HepG2 (cell line): Measurements from ENCODE around the gene SLC25A11. TPM values are rescaled to one million over a fixed set of nuclear protein-coding genes. Genes with fewer than 3 reads are reported as not detected.

ENCODE experiments used
- BRD4 ChIP-seq: sonication (generic); formaldehyde crosslinking; IDR thresholded peaks from 2 replicates; pipeline ENCODE4 v1.4.0; 2020; ENCODE audit warnings: missing genetic modification reagents
- CBFB ChIP-seq: sonication (generic); formaldehyde crosslinking; IDR thresholded peaks from 2 replicates; pipeline ENCODE4 v1.4.0; 2020; ENCODE audit warnings: missing genetic modification reagents
- DNMT3B ChIP-seq: conservative IDR thresholded peaks from 2 replicates; pipeline ENCODE4 v1.6.1; 2016; ENCODE audit warnings: missing biosample characterization, control low read depth
- HOXA9 ChIP-seq: sonication (generic); formaldehyde crosslinking; IDR thresholded peaks from 2 replicates; pipeline ENCODE4 v1.8.1; 2022; ENCODE audit warnings: missing genetic modification reagents, mild to moderate bottlenecking, moderate library complexity, borderline replicate concordance
- KDM5A ChIP-seq: fragments of 200-600 bp; sonication (generic); IDR thresholded peaks from 2 replicates; pipeline ENCODE4 v1.7.0; 2018; ENCODE audit warnings: antibody characterized with exemption, mild to moderate bottlenecking, low read length, borderline replicate concordance
- PRMT3 ChIP-seq: sonication (generic); formaldehyde crosslinking; IDR thresholded peaks from 2 replicates; pipeline ENCODE4 v1.8.1; 2022; ENCODE audit warnings: low read depth, mild to moderate bottlenecking, moderate library complexity, missing genetic modification reagents, borderline replicate concordance
- TCF7 ChIP-seq: sonication (generic); IDR thresholded peaks from 2 replicates; pipeline ENCODE4 v1.6.1; 2016; ENCODE audit warnings: antibody characterized with exemption, low read depth
- ZNF251 ChIP-seq: sonication (generic); formaldehyde crosslinking; IDR thresholded peaks from 2 replicates; pipeline ENCODE4 v1.9.0; 2021; ENCODE audit warnings: mild to moderate bottlenecking, missing genetic modification reagents
- ZNF44 ChIP-seq: sonication (generic); formaldehyde crosslinking; IDR thresholded peaks from 2 replicates; pipeline ENCODE4 v1.5.1; 2020; ENCODE audit warnings: mild to moderate bottlenecking, missing genetic modification reagents
- ZNF546 ChIP-seq: sonication (generic); formaldehyde crosslinking; conservative IDR thresholded peaks from 2 replicates; pipeline ENCODE4 v1.8.1; 2023; ENCODE audit warnings: mild to moderate bottlenecking, missing genetic modification reagents
- ZNF552 ChIP-seq: sonication (generic); formaldehyde crosslinking; IDR thresholded peaks from 2 replicates; pipeline ENCODE4 v1.9.0; 2022; ENCODE audit warnings: missing genetic modification reagents, mild to moderate bottlenecking, borderline replicate concordance
- ZNF563 ChIP-seq: sonication (generic); formaldehyde crosslinking; IDR thresholded peaks from 2 replicates; pipeline ENCODE4 v1.8.0; 2022; ENCODE audit warnings: mild to moderate bottlenecking, moderate library complexity, missing genetic modification reagents
- ZNF710 ChIP-seq: sonication (generic); formaldehyde crosslinking; IDR thresholded peaks from 2 replicates; pipeline ENCODE4 v1.5.0; 2020; ENCODE audit warnings: mild to moderate bottlenecking, missing genetic modification reagents, borderline replicate concordance
- ZNF768 ChIP-seq: sonication (generic); formaldehyde crosslinking; IDR thresholded peaks from 2 replicates; pipeline ENCODE4 v1.4.0; 2020; ENCODE audit warnings: missing genetic modification reagents
- ZNF850 ChIP-seq: sonication (generic); formaldehyde crosslinking; conservative IDR thresholded peaks from 2 replicates; pipeline ENCODE4 v1.9.0; 2021; ENCODE audit warnings: mild to moderate bottlenecking, missing genetic modification reagents
- polyA plus RNA-seq, 8 experiments: library from polyadenylated mRNA; depleted of rRNA in 3 of 8; stranded (reverse) in 7 of 8; unstranded in 1 of 8; fragments of >200 nt; fragmentation: Illumina TruSeq in 4 of 8; extraction: Trizol in 4 of 8; gene quantifications; 2 replicates each; pipeline versions ENCODE4 v1.2.1 to v1.2.3, GENCODE V29; 2011 to 2016; ENCODE audit warnings: low read depth in 4 of 8, missing spikeins in 1 of 8, mixed read lengths in 1 of 8; ENCODE audit not compliant: insufficient read depth in 1 of 8
- total RNA-seq, 5 experiments: library from RNA; depleted of rRNA; stranded (reverse); fragments of >200 nt; fragmentation: Illumina TruSeq; extraction: Trizol; gene quantifications; 2 replicates each; pipeline ENCODE4 v1.2.3, GENCODE V29; 2016; ENCODE audit warnings: low read depth in 1 of 5
- TF ChIP-seq, protein P1 (sequence below): sonication (generic); formaldehyde crosslinking; IDR thresholded peaks from 2 replicates; pipeline ENCODE4 v1.4.0; 2020; ENCODE audit warnings: mild to moderate bottlenecking, missing genetic modification reagents
- TF ChIP-seq, protein P2 (sequence below): sonication (generic); formaldehyde crosslinking; IDR thresholded peaks from 2 replicates; pipeline ENCODE4 v1.5.1; 2020; ENCODE audit warnings: missing genetic modification reagents, mild to moderate bottlenecking, borderline replicate concordance

SLC25A11 gene
- total and polyA plus RNA-seq, 2 of the 13 experiments (the other 11 are each of a cell fraction or from before 2014, with no cell fraction given): 35.4 to 47.2 TPM

GRCh38 chr17:4986951-4987766 lies 47.3 kb upstream of the SLC25A11 start, which contains the start of gene CAMTA2 (continued):
- 0 out of 2 replicates have a peak, but pooled peaks have one; percentile 60 for TF ChIP-seq HOXA9 (CRISPR knock-in tag)
- peak; percentile 75; the same call in 1 of the 2 replicates for TF ChIP-seq CBFB (CRISPR knock-in tag)
- TF ChIP-seq PRMT3 (CRISPR knock-in tag): no peak
- TF ChIP-seq, protein P1, sequence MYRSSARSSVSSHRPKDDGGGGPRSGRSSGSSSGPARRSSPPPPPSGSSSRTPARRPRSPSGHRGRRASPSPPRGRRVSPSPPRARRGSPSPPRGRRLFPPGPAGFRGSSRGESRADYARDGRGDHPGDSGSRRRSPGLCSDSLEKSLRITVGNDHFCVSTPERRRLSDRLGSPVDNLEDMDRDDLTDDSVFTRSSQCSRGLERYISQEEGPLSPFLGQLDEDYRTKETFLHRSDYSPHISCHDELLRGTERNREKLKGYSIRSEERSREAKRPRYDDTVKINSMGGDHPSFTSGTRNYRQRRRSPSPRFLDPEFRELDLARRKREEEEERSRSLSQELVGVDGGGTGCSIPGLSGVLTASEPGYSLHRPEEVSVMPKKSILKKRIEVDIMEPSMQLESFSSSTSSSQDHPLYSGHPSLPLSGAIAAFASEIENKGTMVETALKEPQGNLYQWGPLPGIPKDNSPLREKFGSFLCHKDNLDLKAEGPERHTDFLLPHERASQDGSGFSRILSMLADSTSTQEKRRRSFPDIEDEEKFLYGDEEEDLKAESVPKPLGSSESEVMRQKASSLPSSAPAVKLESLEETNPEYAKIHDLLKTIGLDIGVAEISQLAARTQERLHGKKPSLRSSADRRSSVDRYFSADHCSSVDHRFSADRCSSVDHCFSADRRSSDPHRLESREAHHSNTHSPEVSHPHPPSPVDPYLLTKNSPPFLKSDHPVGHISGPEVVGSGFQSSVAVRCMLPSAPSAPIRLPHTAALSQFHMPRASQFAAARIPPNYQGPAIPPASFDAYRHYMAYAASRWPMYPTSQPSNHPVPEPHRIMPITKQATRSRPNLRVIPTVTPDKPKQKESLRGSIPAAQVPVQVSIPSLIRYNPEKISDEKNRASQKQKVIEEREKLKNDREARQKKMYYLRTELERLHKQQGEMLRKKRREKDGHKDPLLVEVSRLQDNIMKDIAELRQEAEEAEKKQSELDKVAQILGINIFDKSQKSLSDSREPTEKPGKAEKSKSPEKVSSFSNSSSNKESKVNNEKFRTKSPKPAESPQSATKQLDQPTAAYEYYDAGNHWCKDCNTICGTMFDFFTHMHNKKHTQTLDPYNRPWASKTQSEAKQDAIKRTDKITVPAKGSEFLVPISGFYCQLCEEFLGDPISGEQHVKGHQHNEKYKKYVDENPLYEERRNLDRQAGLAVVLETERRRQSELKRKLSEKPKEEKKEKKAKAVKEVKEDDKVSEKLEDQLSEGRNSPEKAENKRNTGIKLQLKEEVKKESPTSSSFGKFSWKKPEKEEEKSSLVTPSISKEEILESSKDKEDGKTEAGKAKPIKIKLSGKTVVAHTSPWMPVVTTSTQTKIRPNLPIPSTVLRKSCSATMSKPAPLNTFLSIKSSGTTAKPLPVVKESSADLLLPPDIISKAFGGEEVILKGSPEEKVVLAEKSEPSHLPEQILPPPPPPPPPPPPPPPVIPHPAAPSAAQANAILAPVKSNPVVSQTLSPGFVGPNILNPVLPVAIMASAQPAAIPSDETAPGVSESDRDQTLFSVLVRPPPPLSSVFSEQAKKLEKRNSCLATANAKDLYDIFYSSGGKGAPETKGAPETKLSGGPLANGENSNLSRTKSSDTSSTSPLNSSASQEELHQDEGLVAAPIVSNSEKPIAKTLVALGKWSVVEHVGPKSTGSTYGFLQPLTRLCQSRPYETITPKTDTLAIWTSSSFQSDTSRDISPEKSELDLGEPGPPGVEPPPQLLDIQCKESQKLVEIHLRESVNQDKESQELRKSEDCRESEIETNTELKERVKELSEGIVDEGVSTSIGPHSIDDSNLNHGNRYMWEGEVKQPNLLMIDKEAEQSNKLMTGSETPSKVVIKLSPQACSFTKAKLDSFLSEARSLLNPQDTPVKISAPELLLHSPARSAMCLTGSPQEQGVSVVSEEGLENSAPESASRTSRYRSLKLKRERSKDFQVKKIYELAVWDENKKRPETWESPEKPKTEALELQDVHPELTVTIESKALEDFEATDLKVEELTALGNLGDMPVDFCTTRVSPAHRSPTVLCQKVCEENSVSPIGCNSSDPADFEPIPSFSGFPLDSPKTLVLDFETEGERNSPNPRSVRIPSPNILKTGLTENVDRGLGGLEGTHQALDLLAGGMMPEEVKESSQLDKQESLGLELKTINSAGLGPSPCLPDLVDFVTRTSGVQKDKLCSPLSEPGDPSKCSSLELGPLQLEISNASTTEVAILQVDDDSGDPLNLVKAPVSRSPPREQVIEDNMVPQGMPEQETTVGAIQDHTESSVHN (CRISPR knock-in tag): no peak
- peak; percentile 54; the same call in 1 of the 2 replicates for TF ChIP-seq KDM5A
- TF ChIP-seq DNMT3B (CRISPR knock-in tag): no peak
- no peak for TF ChIP-seq ZNF552 (CRISPR knock-in tag)
- no peak for TF ChIP-seq TCF7
- TF ChIP-seq ZNF710 (CRISPR knock-in tag): no peak
- TF ChIP-seq, protein P2, sequence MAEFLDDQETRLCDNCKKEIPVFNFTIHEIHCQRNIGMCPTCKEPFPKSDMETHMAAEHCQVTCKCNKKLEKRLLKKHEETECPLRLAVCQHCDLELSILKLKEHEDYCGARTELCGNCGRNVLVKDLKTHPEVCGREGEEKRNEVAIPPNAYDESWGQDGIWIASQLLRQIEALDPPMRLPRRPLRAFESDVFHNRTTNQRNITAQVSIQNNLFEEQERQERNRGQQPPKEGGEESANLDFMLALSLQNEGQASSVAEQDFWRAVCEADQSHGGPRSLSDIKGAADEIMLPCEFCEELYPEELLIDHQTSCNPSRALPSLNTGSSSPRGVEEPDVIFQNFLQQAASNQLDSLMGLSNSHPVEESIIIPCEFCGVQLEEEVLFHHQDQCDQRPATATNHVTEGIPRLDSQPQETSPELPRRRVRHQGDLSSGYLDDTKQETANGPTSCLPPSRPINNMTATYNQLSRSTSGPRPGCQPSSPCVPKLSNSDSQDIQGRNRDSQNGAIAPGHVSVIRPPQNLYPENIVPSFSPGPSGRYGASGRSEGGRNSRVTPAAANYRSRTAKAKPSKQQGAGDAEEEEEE (CRISPR knock-in tag): no peak
- TF ChIP-seq ZNF251: no peak
- peak; percentile 58; the same call in 1 of the 2 replicates for TF ChIP-seq ZNF563 (CRISPR knock-in tag)
- no peak for TF ChIP-seq BRD4 (CRISPR knock-in tag)
- peak; percentile 91; the same call in 1 of the 2 replicates for TF ChIP-seq ZNF850 (CRISPR knock-in tag)
- TF ChIP-seq ZNF44 (CRISPR knock-in tag): no peak
- TF ChIP-seq ZNF546 (CRISPR knock-in tag): no peak
- peak; percentile 56; the same call in 1 of the 2 replicates for TF ChIP-seq ZNF768 (CRISPR knock-in tag)
